GM12874 (cell line): ENCODE results near the gene PJA1.

Experiments used
- TF ChIP-seq, protein P1 (sequence below): IDR thresholded peaks from 2 replicates; pipeline ENCODE4 v1.5.1; 2011; ENCODE audit warnings: low read depth, mild to moderate bottlenecking, control low read depth, low read length, moderate library complexity; ENCODE audit not compliant: insufficient read depth

PJA1 gene

GRCh38 chrX:69140837-69141236 is 24.4 kb downstream of the PJA1 start:
- TF ChIP-seq, protein P1, sequence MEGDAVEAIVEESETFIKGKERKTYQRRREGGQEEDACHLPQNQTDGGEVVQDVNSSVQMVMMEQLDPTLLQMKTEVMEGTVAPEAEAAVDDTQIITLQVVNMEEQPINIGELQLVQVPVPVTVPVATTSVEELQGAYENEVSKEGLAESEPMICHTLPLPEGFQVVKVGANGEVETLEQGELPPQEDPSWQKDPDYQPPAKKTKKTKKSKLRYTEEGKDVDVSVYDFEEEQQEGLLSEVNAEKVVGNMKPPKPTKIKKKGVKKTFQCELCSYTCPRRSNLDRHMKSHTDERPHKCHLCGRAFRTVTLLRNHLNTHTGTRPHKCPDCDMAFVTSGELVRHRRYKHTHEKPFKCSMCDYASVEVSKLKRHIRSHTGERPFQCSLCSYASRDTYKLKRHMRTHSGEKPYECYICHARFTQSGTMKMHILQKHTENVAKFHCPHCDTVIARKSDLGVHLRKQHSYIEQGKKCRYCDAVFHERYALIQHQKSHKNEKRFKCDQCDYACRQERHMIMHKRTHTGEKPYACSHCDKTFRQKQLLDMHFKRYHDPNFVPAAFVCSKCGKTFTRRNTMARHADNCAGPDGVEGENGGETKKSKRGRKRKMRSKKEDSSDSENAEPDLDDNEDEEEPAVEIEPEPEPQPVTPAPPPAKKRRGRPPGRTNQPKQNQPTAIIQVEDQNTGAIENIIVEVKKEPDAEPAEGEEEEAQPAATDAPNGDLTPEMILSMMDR: no peak

DNA sequence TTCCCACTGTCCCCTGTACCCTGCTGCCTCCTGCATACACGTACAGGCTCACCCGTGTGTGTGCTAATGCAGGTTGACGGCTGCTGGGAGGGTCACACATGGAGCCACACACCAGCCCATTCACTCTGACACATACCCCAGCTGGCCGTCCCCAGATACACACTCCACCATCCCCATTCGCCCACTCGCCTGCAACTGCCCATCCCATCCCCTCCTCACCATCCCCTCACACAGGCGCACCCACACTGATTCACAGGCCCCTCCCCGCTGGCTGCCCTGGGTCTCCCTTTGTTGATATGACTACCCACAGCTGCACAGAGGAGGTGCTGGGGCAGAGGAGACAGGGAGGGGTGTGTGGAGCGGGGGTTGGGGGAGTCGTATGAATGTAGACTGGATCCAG is 25.7 kb downstream of the PJA1 start:
- TF ChIP-seq, protein P1: no peak

GRCh38 chrX:69138512-69138911 is 26.7 kb downstream of the PJA1 start:
- TF ChIP-seq, protein P1: no peak

DNA sequence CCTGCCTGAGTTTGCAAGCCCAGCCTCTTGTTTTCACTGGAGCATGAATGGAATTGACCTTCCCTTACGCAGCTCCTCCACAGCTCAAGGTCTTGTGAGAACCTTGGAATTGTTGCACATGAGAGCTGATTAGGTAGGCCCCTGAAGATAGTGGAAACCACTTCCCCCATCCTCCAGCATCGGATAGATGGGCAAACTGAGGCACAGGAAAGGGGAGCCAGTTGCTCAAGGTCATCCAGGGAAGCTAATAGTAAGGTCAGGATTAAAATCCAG is 27.2 kb downstream of the PJA1 start:
- TF ChIP-seq, protein P1: no peak

DNA sequence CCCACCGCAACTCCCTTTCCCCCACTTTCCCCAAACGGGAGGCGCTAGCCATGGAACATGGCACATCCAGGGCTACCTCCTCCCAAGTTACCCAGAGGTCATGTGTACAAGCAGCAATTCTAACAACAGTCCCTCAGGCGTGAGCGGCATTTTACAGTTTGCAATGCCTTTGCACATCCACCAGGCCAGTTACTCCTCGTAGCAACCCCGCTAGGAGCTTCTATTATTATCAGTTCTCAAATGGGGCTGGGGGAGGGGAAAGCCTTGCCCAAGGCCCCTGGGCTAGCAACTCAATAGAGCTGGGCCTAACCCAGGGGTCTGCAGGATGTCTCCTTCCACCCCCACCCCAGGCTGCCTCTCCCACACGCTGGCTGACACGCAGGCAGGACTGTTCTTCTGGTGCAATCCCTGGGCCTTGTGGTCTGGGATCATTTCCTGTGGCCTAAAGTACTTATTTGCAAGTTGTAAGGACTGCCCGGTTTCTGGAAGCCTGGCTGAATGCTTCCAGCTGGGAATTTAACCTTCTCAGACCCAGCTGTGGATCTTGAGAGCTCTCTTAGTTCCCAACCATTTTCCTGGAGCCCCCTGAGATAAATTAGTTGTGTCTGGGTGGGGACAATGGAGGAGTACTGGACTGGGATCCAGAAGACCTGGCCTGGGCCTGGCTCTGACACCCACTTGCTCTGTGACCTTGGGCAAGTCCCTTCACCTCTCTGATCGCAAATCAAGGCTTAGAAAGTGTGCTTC is 27.7 kb downstream of the PJA1 start:
- TF ChIP-seq, protein P1: no peak

DNA sequence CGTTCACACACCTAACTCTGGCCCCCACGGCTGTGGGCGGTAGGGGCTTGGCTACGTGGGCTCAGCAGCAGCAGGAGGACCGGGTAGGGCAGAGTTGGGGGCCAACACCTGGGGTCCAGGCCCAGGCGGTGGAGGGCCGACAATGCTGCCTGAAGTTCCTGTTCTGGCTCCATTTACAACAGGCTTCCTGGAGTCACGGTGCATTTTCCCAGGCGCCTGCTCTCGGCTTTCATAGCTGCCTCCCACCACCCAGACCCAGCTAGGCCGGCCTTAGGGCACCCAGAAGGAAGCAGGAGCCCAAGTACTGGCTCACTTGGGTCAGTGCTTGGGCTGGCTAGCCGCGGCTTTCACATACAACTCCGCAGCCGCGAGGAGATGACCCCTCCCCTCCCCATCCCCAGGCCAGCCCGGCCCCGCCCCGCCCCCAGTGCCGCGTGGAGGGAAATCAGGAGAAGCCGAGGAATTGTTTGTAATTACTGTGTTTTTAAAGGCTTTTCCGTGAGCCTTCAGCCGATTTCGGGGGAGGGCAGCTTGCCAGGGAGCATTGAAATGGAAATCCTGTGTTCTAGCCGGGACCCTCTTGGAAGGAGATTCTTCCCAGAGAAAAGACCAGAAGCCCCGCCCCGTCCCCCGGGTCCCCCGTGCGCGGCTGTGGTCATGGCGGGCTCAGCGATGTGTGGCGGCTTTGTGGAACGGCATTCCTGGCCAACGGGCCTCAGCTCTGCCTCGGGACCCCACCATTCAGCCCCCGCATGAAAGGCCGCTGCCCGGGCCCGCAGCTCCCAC is 28.5 kb downstream of the PJA1 start:
- TF ChIP-seq, protein P1: no peak

GRCh38 chrX:69133921-69134542 is 31.2 kb downstream of the PJA1 start:
- TF ChIP-seq, protein P1: no peak
